Anterior cingulate cortex (tissue), 58 donors: ENCODE data around the gene MORN4.
"Not testable (repeated sequence)": the region's sequence is repeated elsewhere in the genome, so short reads cannot be mapped to it uniquely, and the experiment has no call there.

ENCODE experiments used
- DNase-seq, 58 donors: peaks; one replicate each; lab custom pipeline; 2025; lab: John Stamatoyannopoulos, UW

The MORN4 gene

DNA sequence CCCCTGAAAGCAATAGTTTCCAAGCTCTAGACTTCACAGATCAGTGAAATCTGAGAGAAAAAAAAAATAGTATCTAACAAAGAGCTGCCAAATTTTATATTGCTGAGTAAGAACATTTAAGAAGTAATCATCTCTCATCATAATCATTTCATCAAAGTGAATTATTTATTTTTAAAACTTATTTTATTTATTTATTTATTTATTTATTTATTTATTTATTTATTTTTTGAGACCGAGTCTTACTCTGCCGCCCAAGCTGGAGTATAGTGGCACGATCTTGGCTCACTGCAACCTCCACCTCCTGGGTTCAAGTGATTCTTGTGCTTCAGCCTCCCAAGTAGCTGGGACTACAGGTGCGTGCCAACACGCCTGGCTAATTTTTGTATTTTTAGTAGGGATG lies 56.8 kb downstream of the MORN4 start:
- not testable (repeated sequence) for DNase-seq

DNA sequence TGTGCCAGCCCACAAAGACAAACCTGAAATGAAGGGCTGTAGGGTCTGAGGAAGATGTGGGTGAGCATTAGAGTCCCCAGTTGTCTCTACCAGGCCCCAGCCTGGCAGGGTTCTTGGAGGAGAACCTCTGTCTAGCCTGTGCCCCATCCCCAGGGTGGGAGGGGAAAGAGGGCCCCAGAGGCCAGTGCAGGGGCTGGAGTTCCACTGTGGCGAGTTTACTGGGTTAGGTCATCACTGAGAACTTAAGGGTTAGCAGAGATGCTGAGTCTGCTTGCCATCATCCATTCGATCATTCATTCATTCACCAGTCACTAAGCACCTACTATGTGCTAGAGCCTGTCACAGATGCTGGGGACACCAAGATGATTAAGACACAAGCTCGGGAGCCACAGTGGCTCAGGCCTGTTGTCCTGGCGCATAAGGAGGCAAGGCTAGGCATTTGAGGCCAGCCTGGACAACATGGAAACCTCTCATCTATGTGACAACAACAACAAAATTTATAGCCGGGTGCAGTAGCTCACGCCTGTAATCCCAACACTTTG lies 58.1 kb downstream of the MORN4 start:
- no peak for DNase-seq

DNA sequence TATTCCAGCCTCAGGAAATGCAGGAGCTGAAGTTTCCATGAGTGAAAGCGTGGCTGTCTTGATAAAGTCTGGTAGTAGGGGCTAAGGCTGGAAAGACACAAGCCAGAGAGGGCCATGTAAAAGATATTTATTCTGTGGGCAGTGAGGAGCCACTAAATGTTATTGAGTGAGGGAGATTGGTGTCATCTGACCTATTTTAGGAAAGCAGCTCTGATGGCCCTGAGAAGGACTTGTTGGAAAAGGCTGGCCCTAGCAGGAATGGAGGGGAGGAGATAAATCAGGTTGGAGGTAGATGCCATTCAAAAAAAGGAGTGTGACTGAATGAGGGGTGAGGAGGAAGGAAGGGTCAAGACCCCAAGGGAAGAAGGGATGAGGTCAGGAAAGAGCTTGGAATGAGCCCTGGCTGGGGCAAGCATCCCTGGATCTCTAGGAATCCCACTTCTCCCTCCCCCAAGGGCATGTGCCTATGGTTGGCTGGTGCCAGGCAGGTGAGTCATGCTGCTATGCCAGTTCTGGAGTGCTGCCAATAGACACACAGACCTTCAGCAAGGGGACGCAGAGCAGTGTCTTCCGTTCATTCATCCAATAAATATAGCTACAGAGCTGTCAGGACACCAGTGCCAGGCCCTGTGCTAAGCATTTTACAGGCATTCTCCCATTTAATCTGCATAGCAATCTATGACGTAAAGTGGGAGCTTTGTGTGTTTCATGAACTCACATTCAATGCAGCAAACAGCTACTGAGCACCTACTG lies 58.8 kb downstream of the MORN4 start:
- DNase-seq: peak in 4 of 58 donors; percentile 7 to 15 (median 14)

DNA sequence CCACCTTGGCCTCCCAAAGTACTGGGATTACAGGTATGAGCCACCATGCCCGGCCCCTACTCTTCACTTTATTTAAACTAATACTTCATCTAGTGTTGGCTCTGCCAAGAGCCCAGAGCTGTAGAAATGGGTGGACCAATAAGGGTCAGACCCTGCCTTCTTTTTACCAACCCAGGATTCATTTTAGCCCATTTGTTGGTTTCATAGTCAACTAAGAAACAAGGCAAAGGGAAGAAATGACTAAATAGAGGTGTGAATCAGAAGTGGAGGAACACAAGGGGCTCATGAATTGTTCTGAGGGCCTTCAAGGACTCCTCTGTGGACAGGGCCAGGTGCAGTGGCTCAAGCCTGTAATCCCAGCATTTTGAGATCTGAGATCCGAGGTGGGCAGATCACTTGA lies 59.6 kb downstream of the MORN4 start:
- no peak for DNase-seq

DNA sequence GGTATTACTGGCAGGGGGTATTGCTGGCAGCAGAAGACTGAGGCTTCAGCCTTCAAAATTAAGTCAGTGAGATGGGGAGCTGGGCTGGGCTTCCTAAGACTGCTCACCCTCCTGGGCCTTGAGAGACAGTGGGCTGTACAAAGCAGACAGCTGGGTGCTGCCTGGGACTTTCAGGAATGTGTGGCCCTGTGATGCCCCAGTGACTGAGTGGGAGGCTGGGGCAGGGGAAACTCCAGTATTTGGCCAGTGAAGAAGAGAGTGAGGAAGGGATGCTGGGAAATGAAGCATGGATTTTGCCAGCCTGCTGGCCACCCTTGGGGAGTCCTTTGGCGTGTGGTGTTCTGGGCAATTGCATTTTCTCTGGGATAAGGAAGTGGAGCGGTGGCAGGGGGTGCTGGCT lies 60.3 kb downstream of the MORN4 start:
- DNase-seq: no peak

DNA sequence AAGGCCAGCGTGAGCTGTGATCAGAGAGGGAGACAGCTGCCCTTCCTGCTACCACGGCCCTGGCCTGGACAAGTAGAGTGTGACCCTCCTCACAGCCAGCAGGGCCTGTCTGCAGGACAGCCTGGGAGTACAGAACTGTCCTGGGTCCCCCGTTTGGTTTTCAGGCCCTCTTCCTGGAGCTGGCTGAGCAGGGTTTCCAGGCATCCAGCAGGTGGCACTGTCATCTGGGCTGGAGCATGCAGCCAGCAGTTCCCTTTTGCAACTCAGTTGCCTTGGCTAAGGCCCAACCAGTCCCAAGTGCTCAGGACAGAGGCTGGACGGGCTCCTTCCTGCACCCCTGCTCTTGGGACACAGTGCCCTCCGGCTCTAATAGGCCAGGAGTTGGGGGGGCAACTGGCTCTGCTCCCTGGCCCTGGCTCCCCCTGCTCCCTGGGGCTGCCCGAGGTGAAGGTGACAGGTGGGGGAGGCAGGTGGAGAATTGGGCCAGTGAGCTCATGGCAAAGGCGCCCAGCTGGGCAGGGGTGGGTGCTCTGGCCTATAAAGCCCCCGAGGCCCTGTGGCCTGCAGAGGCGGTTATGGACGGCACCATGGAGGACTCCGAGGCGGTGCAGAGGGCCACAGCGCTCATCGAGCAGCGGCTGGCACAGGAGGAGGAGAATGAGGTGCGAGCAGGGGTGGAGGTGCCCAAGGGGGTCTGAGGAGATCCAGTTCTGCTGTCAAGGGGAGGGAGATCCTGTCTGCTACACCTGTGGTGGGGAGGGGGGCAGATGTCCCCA lies 60.9 kb downstream of the MORN4 start, which contains the start of gene ANKRD2:
TSS of gene ANKRD2 (plus strand) at position 566 of the 776 bp plus-strand sequence. CDS start at position 576, 10 bp downstream.
- DNase-seq: peak in 52 of 58 donors; percentile 13 to 82 (median 58)

DNA sequence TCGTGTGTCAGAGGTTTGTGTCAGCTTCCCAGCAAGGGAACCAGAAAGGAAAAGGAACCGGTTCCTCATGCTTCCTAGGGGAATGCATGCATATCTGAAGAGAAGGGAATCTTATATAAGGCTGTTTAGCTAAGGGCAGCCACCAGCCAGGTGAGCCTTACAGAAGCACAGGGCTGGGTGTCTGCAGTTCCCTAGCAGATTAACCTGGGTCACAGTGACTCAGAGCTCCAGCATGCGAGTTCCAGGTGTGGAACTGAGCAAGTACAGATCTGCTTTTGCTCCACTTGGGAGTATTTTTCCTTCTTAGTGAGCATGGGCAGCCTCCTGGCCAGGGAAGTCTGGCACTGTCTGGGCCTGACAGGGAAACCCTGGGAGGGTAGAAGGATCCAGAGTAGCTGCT lies 61.7 kb downstream of the MORN4 start:
- DNase-seq: peak in 1 of 58 donors; percentile 38

DNA sequence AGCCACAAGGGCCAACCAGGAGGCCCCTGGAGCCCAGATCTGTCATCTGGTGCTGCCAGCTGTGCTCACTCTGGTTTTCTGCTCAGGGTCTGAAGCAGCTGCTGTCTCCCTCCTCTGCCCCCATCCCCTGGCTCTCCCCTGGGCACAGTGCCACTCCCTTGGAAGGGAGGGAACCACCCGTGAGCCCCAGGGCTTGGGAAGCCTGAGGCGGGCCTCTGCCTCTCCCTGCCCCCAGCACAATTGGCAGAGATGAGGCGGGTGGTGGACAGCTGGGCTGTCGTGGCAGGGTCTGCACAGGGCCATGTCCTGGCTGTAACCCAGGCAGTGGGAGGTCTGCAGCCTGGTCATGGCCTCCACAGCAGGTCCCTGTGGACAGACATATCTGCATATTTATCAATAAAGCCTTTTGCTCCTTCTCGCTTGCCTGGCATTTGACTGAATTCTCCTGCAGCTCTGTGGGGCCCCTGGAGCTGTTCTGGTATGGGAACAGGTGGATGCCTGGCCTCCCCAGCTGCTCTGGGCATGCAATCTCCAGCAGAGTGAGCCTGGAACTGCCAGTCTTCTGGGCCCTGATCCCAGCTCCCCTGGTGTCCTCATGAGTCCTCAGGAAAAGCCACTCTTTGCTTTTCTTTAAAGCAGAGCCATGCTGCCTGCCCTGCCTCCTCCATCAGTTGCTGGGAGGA lies 62.4 kb downstream of the MORN4 start:
- DNase-seq: peak in 17 of 58 donors; percentile 6 to 63 (median 21)

DNA sequence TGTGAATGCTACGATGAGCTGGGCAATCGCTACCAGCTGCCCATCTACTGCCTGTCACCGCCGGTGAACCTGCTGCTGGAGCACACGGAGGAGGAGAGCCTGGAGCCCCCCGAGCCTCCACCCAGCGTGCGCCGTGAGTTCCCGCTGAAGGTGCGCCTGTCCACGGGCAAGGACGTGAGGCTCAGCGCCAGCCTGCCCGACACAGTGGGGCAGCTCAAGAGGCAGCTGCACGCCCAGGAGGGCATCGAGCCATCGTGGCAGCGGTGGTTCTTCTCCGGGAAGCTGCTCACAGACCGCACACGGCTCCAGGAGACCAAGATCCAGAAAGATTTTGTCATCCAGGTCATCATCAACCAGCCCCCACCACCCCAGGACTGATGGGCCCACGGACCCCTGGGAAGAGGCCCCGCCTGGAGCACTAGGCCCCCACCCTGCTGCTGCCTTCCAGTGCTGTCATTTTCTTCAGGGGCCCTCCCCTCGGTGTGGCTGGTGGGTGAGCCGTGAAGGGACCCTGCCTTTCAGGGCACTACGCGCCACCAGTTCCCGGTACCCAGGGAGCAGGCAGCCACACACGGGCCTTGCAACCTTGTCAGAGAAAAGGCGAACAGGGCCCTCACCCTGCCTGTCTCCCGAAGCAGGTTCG lies 63.0 kb downstream of the MORN4 start:
- no peak for DNase-seq

DNA sequence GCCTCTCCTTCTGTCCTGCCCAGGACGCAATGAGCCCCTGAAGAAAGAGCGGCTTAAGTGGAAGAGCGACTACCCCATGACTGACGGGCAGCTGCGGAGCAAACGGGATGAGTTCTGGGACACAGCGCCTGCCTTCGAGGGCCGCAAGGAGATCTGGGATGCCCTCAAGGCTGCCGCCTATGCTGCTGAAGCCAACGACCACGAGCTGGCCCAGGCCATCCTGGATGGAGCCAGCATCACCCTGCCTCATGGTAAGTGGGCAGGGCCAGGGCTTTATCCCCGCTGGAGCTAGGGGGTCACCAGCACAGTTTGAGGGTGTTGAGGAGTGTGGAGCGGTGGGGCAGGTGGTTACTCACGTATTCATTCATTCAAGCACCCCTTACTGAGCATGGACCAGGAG lies 65.4 kb downstream of the MORN4 start:
- no peak for DNase-seq

DNA sequence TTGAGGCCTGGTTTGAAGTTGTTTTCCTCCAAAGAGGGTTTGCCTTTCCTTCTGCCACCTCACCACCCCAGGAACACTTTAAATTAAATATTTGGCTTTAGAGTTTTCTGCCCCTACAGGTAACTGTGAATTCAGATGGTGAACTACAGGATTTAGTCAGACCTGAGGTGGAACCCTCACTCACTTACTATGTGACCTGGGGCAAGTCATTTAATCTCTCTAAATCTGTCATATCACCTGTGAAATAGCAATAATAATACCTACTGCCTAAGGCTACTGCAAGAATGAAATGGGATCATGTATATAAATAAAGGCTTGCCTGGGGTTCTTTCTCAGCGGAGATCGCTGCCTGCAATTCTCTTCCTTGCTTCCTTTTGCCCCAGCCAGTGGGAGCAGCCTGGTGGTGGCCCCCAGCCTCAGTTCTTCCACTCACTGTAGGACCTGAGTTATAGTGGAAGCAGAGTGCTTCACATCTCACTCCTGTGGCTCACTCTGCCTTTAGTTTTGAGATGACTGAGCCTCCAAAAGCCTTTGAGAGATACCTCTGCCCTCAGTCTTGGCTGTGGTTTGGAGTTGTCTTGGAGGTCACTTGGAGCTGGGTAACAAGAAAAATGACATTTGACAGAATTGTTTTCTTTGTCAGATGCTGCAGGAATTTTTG lies 66.8 kb downstream of the MORN4 start:
- DNase-seq: no peak

DNA sequence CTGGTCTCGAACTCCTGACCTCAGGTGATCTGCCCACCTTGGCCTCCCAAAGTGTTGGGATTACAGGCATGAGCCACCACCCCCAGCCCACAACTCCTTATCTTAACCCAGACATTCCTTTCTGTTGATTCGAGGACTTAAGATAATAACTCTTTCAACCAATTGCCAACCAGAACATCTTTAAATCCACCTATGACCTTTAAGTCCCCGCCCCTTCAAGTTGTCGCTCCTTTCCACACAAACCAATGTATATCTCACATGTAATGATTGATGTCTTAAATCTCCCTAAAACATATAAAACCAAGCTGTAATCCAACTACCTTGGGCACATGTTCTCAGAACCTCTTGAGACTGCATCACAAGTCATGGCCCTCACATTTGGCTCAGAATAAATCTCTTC lies 68.5 kb downstream of the MORN4 start:
- DNase-seq: no peak
